ENCODE data around the gene RASSF8. TPM values are rescaled to one million over a fixed set of nuclear protein-coding genes. Genes with fewer than 3 reads are reported as not detected.

RASSF8 gene
- polyA plus RNA-seq, 1 donor (not counting 4 experiments of a cell fraction or from before 2014, with no cell fraction given): 10.5 TPM

- dilution Hi-C loops (cut with MboI; ENCODE audit: extremely low pct_ligation_motif_present, low sequenced_read_pairs): no loop called here
- DNase-seq (ENCODE audit: low read depth, low spot score) (no peak), FAIRE-seq (no peak)
Observed at GRCh38 chr12:25938581-25938980, 19.9 kb upstream of the RASSF8 start.

GRCh38 chr12:25939606-25940005, 18.9 kb upstream of the RASSF8 start:
- FAIRE-seq (no peak), DNase-seq (ENCODE audit: low read depth, low spot score) (no peak)
- no peaks in the 10 kb centered on the region for H3K9me3 ChIP-seq (ENCODE audit: control insufficient read depth, low read depth, low read length)
- dilution Hi-C loops (cut with MboI; ENCODE audit: extremely low pct_ligation_motif_present, low sequenced_read_pairs): no loop called here
- no peaks in the 10 kb centered on the region for H3K4me1 ChIP-seq (ENCODE audit: control insufficient read depth, extremely low read depth, insufficient read depth, low read length)
- no peak overlapping the region for H3K4me3 ChIP-seq (ENCODE audit: control insufficient read depth in 2 of 3, extremely low read depth in 1 of 3, insufficient read depth in 2 of 3, low read depth in 1 of 3, low read length in 3 of 3)
- no peak overlapping the region for H3K4me2 ChIP-seq (ENCODE audit: control insufficient read depth, extremely low read depth, insufficient read depth, low read depth, low read length)
- H4K20me1 ChIP-seq (ENCODE audit: control insufficient read depth, extremely low read depth, insufficient read depth, low read length): no peaks in the 10 kb centered on the region
- H3K36me3 ChIP-seq (ENCODE audit: control insufficient read depth in 2 of 2, extremely low read depth in 1 of 2, insufficient read depth in 2 of 2, low read length in 2 of 2): no peaks in the 10 kb centered on the region
- H3K9ac ChIP-seq (ENCODE audit: control insufficient read depth, extremely low read depth, insufficient read depth, low read length): no peak overlapping the region
- TF ChIP-seq CTCF (optimal IDR thresholded peaks at IDR 0.05 in 1 of 3, IDR thresholded peaks at IDR 0.05 in 1 of 3, conservative IDR thresholded peaks at IDR 0.05 in 1 of 3; ENCODE audit: extremely low read depth in 1 of 3, insufficient read depth in 2 of 3, low read length in 3 of 3) (no peak), EZH2 (IDR thresholded peaks at IDR 0.05; ENCODE audit: low read length) (no peak)
- no peak overlapping the region for H2AFZ ChIP-seq (ENCODE audit: control insufficient read depth, low read length)
- no peaks in the 10 kb centered on the region for H3K79me2 ChIP-seq (ENCODE audit: control insufficient read depth, insufficient read depth, low read length)
- H3K27ac ChIP-seq (ENCODE audit: control insufficient read depth, insufficient read depth, low read length): no peak overlapping the region
- H3K9me1 ChIP-seq (ENCODE audit: control insufficient read depth, extremely low read depth, insufficient read depth, low read length): no peaks in the 10 kb centered on the region
- H3K27me3 ChIP-seq (ENCODE audit: control insufficient read depth, extremely low read depth, insufficient read depth, low read length): no peaks in the 10 kb centered on the region

More at GRCh38 chr12:25938581-25938980, 19.9 kb upstream of the RASSF8 start:
- no peaks in the 10 kb centered on the region for H3K79me2 ChIP-seq (ENCODE audit: control insufficient read depth, insufficient read depth, low read length)
- H4K20me1 ChIP-seq (ENCODE audit: control insufficient read depth, extremely low read depth, insufficient read depth, low read length): no peaks in the 10 kb centered on the region
- H3K9me3 ChIP-seq (ENCODE audit: control insufficient read depth, low read depth, low read length): no peaks in the 10 kb centered on the region
- H3K4me3 ChIP-seq (ENCODE audit: control insufficient read depth in 2 of 3, extremely low read depth in 1 of 3, insufficient read depth in 2 of 3, low read depth in 1 of 3, low read length in 3 of 3): no peak overlapping the region
- H3K9ac ChIP-seq (ENCODE audit: control insufficient read depth, extremely low read depth, insufficient read depth, low read length): no peak overlapping the region
- no peak for TF ChIP-seq CTCF (optimal IDR thresholded peaks at IDR 0.05 in 1 of 3, IDR thresholded peaks at IDR 0.05 in 1 of 3, conservative IDR thresholded peaks at IDR 0.05 in 1 of 3; ENCODE audit: extremely low read depth in 1 of 3, insufficient read depth in 2 of 3, low read length in 3 of 3)
- TF ChIP-seq EZH2 (IDR thresholded peaks at IDR 0.05; ENCODE audit: low read length): no peak
- H3K4me1 ChIP-seq (ENCODE audit: control insufficient read depth, extremely low read depth, insufficient read depth, low read length): no peaks in the 10 kb centered on the region
- no peaks in the 10 kb centered on the region for H3K27me3 ChIP-seq (ENCODE audit: control insufficient read depth, extremely low read depth, insufficient read depth, low read length)
- H2AFZ ChIP-seq (ENCODE audit: control insufficient read depth, low read length): no peak overlapping the region
- no peak overlapping the region for H3K27ac ChIP-seq (ENCODE audit: control insufficient read depth, insufficient read depth, low read length)
- H3K36me3 ChIP-seq (ENCODE audit: control insufficient read depth in 2 of 2, extremely low read depth in 1 of 2, insufficient read depth in 2 of 2, low read length in 2 of 2): no peaks in the 10 kb centered on the region
- no peaks in the 10 kb centered on the region for H3K9me1 ChIP-seq (ENCODE audit: control insufficient read depth, extremely low read depth, insufficient read depth, low read length)
- H3K4me2 ChIP-seq (ENCODE audit: control insufficient read depth, extremely low read depth, insufficient read depth, low read depth, low read length): no peak overlapping the region

Data from keratinocyte (primary cell).